GM21447 (cell line): ENCODE data around the gene INPP4A.

ENCODE experiments used
- ATAC-seq: cut with Tn5 transposase; IDR thresholded peaks from one replicate; pipeline ENCODE4 v1.9.1; 2021; ENCODE audit not compliant: unreplicated experiment

INPP4A gene

GRCh38 chr2:98459496-98460175 is 15.0 kb downstream of the INPP4A start:
- peak; percentile 32 for ATAC-seq

GRCh38 chr2:98460573-98461497 is 16.2 kb downstream of the INPP4A start:
- ATAC-seq = peak; percentile 53

- no peak for ATAC-seq
These were observed 16.9 kb downstream of the INPP4A start for GRCh38 chr2:98461498-98462049.

- ATAC-seq = no peak
These were observed 18.4 kb downstream of the INPP4A start for GRCh38 chr2:98463081-98463481.

GRCh38 chr2:98463551-98463971 is 18.9 kb downstream of the INPP4A start:
- no peak for ATAC-seq

GRCh38 chr2:98463988-98464771 is 19.5 kb downstream of the INPP4A start:
- ATAC-seq = no peak

- ATAC-seq = peak; percentile 44
These were observed 20.2 kb downstream of the INPP4A start for GRCh38 chr2:98464772-98465310.

GRCh38 chr2:98465456-98466226 is 21.0 kb downstream of the INPP4A start:
- peak; percentile 33 for ATAC-seq

GRCh38 chr2:98467082-98467536 is 22.5 kb downstream of the INPP4A start:
- ATAC-seq = no peak

GRCh38 chr2:98467652-98468051 is 23.0 kb downstream of the INPP4A start:
- ATAC-seq = no peak

- ATAC-seq = peak; percentile 26
These were observed 24.1 kb downstream of the INPP4A start for GRCh38 chr2:98468621-98469236.

GRCh38 chr2:98469862-98470544 is 25.3 kb downstream of the INPP4A start:
- no peak for ATAC-seq

GRCh38 chr2:98470851-98471255 is 26.2 kb downstream of the INPP4A start:
- ATAC-seq = no peak

GRCh38 chr2:98471402-98472131 is 26.9 kb downstream of the INPP4A start:
- ATAC-seq = no peak

- no peak for ATAC-seq
These were observed 27.5 kb downstream of the INPP4A start for GRCh38 chr2:98472132-98472650.

- ATAC-seq = no peak
These were observed 28.5 kb downstream of the INPP4A start for GRCh38 chr2:98472961-98473746.
